Lower leg skin (tissue), 3 donors: ENCODE measurements around the gene CCDC172.

ENCODE experiments used
- POLR2A ChIP-seq, 2 donors: fragments of 450-650 bp; IDR thresholded peaks; one replicate each; pipeline ENCODE4 v1.6.1; 2016 to 2017; ENCODE audit warnings: antibody characterized with exemption in 2 of 2, mild to moderate bottlenecking in 1 of 2, moderate library complexity in 1 of 2
- TF ChIP-seq, protein P1 (sequence below), 3 donors: fragments of 450-650 bp; IDR thresholded peaks; one replicate each; pipeline ENCODE4 v1.5.1; 2016; ENCODE audit warnings: antibody characterized with exemption in 3 of 3, mild to moderate bottlenecking in 3 of 3, moderate library complexity in 2 of 3

DNA sequence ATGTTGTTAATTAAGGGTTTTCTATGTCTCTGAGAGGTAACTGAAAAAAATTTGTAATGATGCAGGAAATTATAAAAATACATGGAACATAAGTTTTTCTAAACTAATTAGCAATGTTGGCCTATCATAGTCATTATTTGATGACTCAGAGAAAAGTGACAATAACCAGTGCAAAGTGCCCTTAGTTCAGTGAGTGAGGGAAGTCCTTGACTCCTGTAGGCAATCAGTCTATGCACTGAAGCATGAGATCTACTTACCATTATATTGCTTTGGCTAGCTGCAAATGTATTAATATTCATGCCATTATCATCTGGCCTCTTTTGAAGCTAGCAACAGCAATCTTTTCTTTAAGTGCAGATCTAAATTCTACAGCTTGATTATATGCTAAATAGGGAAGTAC lies 40.6 kb downstream of the CCDC172 start:
- TF ChIP-seq, protein P1, sequence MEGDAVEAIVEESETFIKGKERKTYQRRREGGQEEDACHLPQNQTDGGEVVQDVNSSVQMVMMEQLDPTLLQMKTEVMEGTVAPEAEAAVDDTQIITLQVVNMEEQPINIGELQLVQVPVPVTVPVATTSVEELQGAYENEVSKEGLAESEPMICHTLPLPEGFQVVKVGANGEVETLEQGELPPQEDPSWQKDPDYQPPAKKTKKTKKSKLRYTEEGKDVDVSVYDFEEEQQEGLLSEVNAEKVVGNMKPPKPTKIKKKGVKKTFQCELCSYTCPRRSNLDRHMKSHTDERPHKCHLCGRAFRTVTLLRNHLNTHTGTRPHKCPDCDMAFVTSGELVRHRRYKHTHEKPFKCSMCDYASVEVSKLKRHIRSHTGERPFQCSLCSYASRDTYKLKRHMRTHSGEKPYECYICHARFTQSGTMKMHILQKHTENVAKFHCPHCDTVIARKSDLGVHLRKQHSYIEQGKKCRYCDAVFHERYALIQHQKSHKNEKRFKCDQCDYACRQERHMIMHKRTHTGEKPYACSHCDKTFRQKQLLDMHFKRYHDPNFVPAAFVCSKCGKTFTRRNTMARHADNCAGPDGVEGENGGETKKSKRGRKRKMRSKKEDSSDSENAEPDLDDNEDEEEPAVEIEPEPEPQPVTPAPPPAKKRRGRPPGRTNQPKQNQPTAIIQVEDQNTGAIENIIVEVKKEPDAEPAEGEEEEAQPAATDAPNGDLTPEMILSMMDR (IDR thresholded peaks at IDR 0.05): no peak
- no peak for TF ChIP-seq POLR2A (IDR thresholded peaks at IDR 0.05)
